NOMO-1 treated with dmso at 0.1 percent for 144 hours (cell line): Measurements from ENCODE around the gene KCNC1.

Experiments
- DNase-seq: peaks from one replicate; lab custom pipeline; 2025; ENCODE audit not compliant: unreplicated experiment; lab: John Stamatoyannopoulos, UW

KCNC1 gene

GRCh38 chr11:17734418-17734911 is at the start of gene KCNC1:
Gene KCNC1 (plus strand): TSS chr11:17734781. CDS start chr11:17736003, 1,222 bp downstream.
- no peak for DNase-seq

- no peak for DNase-seq
These were observed 48.2 kb upstream of the KCNC1 start for GRCh38 chr11:17686231-17686980.

GRCh38 chr11:17687946-17688670 is 46.5 kb upstream of the KCNC1 start:
- no peak for DNase-seq

GRCh38 chr11:17691550-17691949 is 43.0 kb upstream of the KCNC1 start:
- no peak for DNase-seq

GRCh38 chr11:17691976-17692375 is 42.6 kb upstream of the KCNC1 start:
- no peak for DNase-seq

- no peak for DNase-seq
These were observed 41.6 kb upstream of the KCNC1 start for GRCh38 chr11:17692931-17693330.

GRCh38 chr11:17693531-17693930 is 41.0 kb upstream of the KCNC1 start:
- no peak for DNase-seq

- DNase-seq, result no peak
These were observed 40.0 kb upstream of the KCNC1 start for GRCh38 chr11:17694494-17695110.

GRCh38 chr11:17695454-17696441 is 38.8 kb upstream of the KCNC1 start:
- DNase-seq, result no peak

- no peak for DNase-seq
These were observed 37.8 kb upstream of the KCNC1 start for GRCh38 chr11:17696741-17697140.

- DNase-seq, result no peak
These were observed 37.2 kb upstream of the KCNC1 start for GRCh38 chr11:17697175-17697949.

GRCh38 chr11:17699147-17700114 is 35.1 kb upstream of the KCNC1 start:
- no peak for DNase-seq

GRCh38 chr11:17700991-17701390 is 33.6 kb upstream of the KCNC1 start:
- DNase-seq, result no peak

- no peak for DNase-seq
These were observed 31.7 kb upstream of the KCNC1 start for GRCh38 chr11:17702876-17703275.

GRCh38 chr11:17703951-17704350 is 30.6 kb upstream of the KCNC1 start:
- DNase-seq, result no peak

- DNase-seq, result no peak
These were observed 26.8 kb upstream of the KCNC1 start for GRCh38 chr11:17707830-17708229.

- DNase-seq, result no peak
These were observed 22.7 kb upstream of the KCNC1 start for GRCh38 chr11:17711836-17712235.

- DNase-seq, result no peak
These were observed 20.7 kb upstream of the KCNC1 start for GRCh38 chr11:17713851-17714250.

- DNase-seq, result no peak
These were observed 20.2 kb upstream of the KCNC1 start for GRCh38 chr11:17714356-17714854.
